Keratinocyte (primary cell): ENCODE results near the gene ADAT2. TPM values are rescaled to one million over a fixed set of nuclear protein-coding genes. Genes with fewer than 3 reads are reported as not detected.

Experiments used
- DNase-seq: peaks from one replicate; pipeline ENCODE4 v3.0.0-alpha.2; 2011; ENCODE audit warnings: low read depth, missing footprints, low spot score
- FAIRE-seq: peaks from 2 replicates; lab custom pipeline; 2011; peaks lifted over from hg19 to GRCh38; lab: Jason Lieb, UNC
- H2AFZ ChIP-seq: 2 replicates; pipeline ENCODE4 v1.6.0; 2012; ENCODE audit warnings: low read length, control low read depth, inconsistent platforms; ENCODE audit not compliant: control insufficient read depth
- H3K27ac ChIP-seq: 2 replicates; pipeline ENCODE4 v1.5.1; 2011; ENCODE audit warnings: low read length; ENCODE audit not compliant: control insufficient read depth, insufficient read depth
- H3K27me3 ChIP-seq: 3 replicates; pipeline ENCODE4 v1.6.0; 2011; ENCODE audit warnings: low read length; ENCODE audit not compliant: control insufficient read depth, insufficient read depth; ENCODE audit errors: extremely low read depth
- H3K36me3 ChIP-seq, 2 experiments: 2 replicates in 1 of 2; 3 replicates in 1 of 2; pipeline ENCODE4 v1.5.1; 2011; ENCODE audit warnings: low read length in 2 of 2, mild to moderate bottlenecking in 1 of 2; ENCODE audit not compliant: control insufficient read depth in 2 of 2, insufficient read depth in 2 of 2; ENCODE audit errors: extremely low read depth in 1 of 2
- H3K4me1 ChIP-seq: 3 replicates; pipeline ENCODE4 v1.5.1; 2011; ENCODE audit warnings: low read length; ENCODE audit not compliant: control insufficient read depth, insufficient read depth; ENCODE audit errors: extremely low read depth
- H3K4me2 ChIP-seq: 3 replicates; pipeline ENCODE4 v1.6.0; 2011; ENCODE audit warnings: low read depth, low read length; ENCODE audit not compliant: control insufficient read depth, insufficient read depth; ENCODE audit errors: extremely low read depth
- H3K4me3 ChIP-seq, 3 experiments: fragments of 200-600 bp in 1 of 3; sonication (generic) in 1 of 3; 2 replicates in 2 of 3; 3 replicates in 1 of 3; pipeline ENCODE4 v1.5.1; 2011 to 2016; ENCODE audit warnings: low read length in 3 of 3, mild to moderate bottlenecking in 3 of 3, control low read depth in 2 of 3, inconsistent platforms in 1 of 3, low read depth in 1 of 3, mixed read lengths in 1 of 3, mixed run types in 1 of 3, moderate library complexity in 1 of 3; ENCODE audit not compliant: control insufficient read depth in 2 of 3, insufficient read depth in 2 of 3; ENCODE audit errors: extremely low read depth in 1 of 3
- H3K79me2 ChIP-seq: 2 replicates; pipeline ENCODE4 v1.6.0; 2012; ENCODE audit warnings: low read length; ENCODE audit not compliant: control insufficient read depth, insufficient read depth
- H3K9ac ChIP-seq: 3 replicates; pipeline ENCODE4 v1.6.0; 2011; ENCODE audit warnings: low read length; ENCODE audit not compliant: control insufficient read depth, insufficient read depth; ENCODE audit errors: extremely low read depth
- H3K9me1 ChIP-seq: 3 replicates; pipeline ENCODE4 v1.6.0; 2011; ENCODE audit warnings: low read length; ENCODE audit not compliant: control insufficient read depth, insufficient read depth; ENCODE audit errors: extremely low read depth
- H3K9me3 ChIP-seq: 2 replicates; pipeline ENCODE4 v1.5.1; 2012; ENCODE audit warnings: low read depth, low read length; ENCODE audit not compliant: control insufficient read depth
- H4K20me1 ChIP-seq: 3 replicates; pipeline ENCODE4 v1.6.0; 2011; ENCODE audit warnings: low read length; ENCODE audit not compliant: control insufficient read depth, insufficient read depth; ENCODE audit errors: extremely low read depth
- EZH2 ChIP-seq: IDR thresholded peaks from one replicate; pipeline ENCODE4 v1.6.1; 2012; ENCODE audit warnings: inconsistent platforms, mild to moderate bottlenecking, low read length, moderate library complexity
- dilution Hi-C: fragments of 300-500 bp; cut with MboI; formaldehyde crosslinking; loops from one replicate; pipeline ENCODE4 v1.7.0; 2020; ENCODE audit warnings: low sequenced_read_pairs; ENCODE audit not compliant: extremely low pct_ligation_motif_present
- polyA plus RNA-seq, 5 experiments: library from polyadenylated mRNA; depleted of rRNA in 3 of 5; stranded (reverse) in 3 of 5; stranded (forward) in 1 of 5; unstranded in 1 of 5; fragments of >200 nt; gene quantifications; 1 replicate in 1 of 5; 2 replicates in 3 of 5; 3 replicates in 1 of 5; pipeline versions ENCODE4 v1.2.1 to v1.2.3, GENCODE V29; 2011 to 2012; ENCODE audit warnings: missing spikeins in 2 of 5, low read depth in 1 of 5, low replicate concordance in 1 of 5
- TF ChIP-seq, protein P1 (sequence below), 3 experiments: IDR thresholded peaks in 1 of 3; conservative IDR thresholded peaks in 1 of 3; optimal IDR thresholded peaks in 1 of 3; 2 replicates in 2 of 3; 3 replicates in 1 of 3; pipeline versions ENCODE3 to v1.5.1; 2011; ENCODE audit warnings: low read length in 3 of 3, mild to moderate bottlenecking in 3 of 3, moderate library complexity in 2 of 3, control low read depth in 1 of 3, inconsistent platforms in 1 of 3; ENCODE audit not compliant: insufficient read depth in 2 of 3; ENCODE audit errors: extremely low read depth in 1 of 3

ADAT2 gene
- polyA plus RNA-seq, 1 donor (not counting 4 experiments of a cell fraction or from before 2014, with no cell fraction given) = 23.1 TPM

DNA sequence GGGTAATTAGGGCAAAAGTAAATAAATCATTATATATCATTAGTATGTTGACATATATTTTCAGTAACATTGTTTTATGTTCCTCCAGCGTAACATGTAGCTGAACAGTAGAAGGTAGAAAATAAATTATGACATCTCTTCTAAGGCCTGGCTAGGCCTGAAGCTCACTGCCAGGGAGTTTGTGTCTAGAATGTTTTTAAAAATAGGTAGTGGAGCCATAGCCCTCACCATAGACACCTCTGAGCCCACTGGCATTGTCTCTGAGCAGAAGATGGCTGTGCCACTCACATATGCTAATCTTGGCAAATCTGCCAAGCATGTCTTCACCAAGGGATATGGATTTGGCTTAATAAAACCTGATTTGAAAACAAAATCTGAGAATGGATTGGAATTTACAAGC is 39.7 kb upstream of the ADAT2 start:
- H3K9me3 ChIP-seq = no peaks in the 10 kb centered on the region
- H3K4me2 ChIP-seq = no peak overlapping the region
- DNase-seq (no peak), FAIRE-seq (no peak)
- no peaks in the 10 kb centered on the region for H3K27me3 ChIP-seq
- H3K36me3 ChIP-seq = peaks cover 2 to 7% of the 10 kb centered on the region in 2 experiments
- H3K9me1 ChIP-seq = no peaks in the 10 kb centered on the region
- H3K27ac ChIP-seq = no peak overlapping the region
- no peak overlapping the region for H3K4me3 ChIP-seq
- H4K20me1 ChIP-seq = no peaks in the 10 kb centered on the region
- H3K79me2 ChIP-seq = no peaks in the 10 kb centered on the region
- TF ChIP-seq, protein P1, sequence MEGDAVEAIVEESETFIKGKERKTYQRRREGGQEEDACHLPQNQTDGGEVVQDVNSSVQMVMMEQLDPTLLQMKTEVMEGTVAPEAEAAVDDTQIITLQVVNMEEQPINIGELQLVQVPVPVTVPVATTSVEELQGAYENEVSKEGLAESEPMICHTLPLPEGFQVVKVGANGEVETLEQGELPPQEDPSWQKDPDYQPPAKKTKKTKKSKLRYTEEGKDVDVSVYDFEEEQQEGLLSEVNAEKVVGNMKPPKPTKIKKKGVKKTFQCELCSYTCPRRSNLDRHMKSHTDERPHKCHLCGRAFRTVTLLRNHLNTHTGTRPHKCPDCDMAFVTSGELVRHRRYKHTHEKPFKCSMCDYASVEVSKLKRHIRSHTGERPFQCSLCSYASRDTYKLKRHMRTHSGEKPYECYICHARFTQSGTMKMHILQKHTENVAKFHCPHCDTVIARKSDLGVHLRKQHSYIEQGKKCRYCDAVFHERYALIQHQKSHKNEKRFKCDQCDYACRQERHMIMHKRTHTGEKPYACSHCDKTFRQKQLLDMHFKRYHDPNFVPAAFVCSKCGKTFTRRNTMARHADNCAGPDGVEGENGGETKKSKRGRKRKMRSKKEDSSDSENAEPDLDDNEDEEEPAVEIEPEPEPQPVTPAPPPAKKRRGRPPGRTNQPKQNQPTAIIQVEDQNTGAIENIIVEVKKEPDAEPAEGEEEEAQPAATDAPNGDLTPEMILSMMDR (optimal IDR thresholded peaks at IDR 0.05 in 1 of 3, IDR thresholded peaks at IDR 0.05 in 1 of 3, conservative IDR thresholded peaks at IDR 0.05 in 1 of 3; ENCODE audit: extremely low read depth in 1 of 3, insufficient read depth in 2 of 3, low read length in 3 of 3) = no peak
- TF ChIP-seq EZH2 = no peak
- dilution Hi-C loops = no loop called here
- no peak overlapping the region for H2AFZ ChIP-seq
- H3K4me1 ChIP-seq = no peaks in the 10 kb centered on the region
- no peak overlapping the region for H3K9ac ChIP-seq

DNA sequence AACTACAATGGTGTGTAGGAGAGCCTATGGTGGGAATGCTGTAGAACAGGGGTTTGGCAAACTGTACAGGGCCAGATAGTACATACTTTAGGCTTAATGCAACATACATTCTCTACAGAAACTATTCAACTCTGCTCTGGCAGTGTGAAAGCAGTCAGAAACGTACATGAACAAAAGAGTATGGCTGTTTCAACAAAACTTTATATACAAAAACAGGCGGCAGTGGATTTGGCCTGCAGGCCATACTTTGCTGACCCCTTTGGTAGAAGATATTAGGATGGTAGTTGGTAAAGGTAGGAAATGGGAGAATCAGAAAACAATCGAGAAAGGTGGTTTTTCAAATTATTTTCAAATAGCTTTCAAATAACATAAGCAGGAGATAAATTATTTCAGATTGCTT is 36.3 kb upstream of the ADAT2 start:
- Histone ChIP-seq H3K9ac (no peak overlapping the region), H3K27me3 (no peaks in the 10 kb centered on the region), H3K9me3 (no peaks in the 10 kb centered on the region), H3K4me2 (no peak overlapping the region), H3K27ac (no peak overlapping the region), H3K4me1 (no peaks in the 10 kb centered on the region), H3K9me1 (no peaks in the 10 kb centered on the region), H2AFZ (no peak overlapping the region), H4K20me1 (no peaks in the 10 kb centered on the region), H3K79me2 (no peaks in the 10 kb centered on the region), H3K36me3 (peaks cover 2 to 7% of the 10 kb centered on the region in 2 experiments), H3K4me3 (no peak overlapping the region)
- TF ChIP-seq EZH2 = no peak
- TF ChIP-seq, protein P1 (optimal IDR thresholded peaks at IDR 0.05 in 1 of 3, IDR thresholded peaks at IDR 0.05 in 1 of 3, conservative IDR thresholded peaks at IDR 0.05 in 1 of 3; ENCODE audit: extremely low read depth in 1 of 3, insufficient read depth in 2 of 3, low read length in 3 of 3) = no peak
- DNase-seq (no peak), FAIRE-seq (no peak)
- dilution Hi-C loops = no loop called here
